ENCODE data around the gene FAF1.
"Not testable (repeated sequence)": the region's sequence is repeated elsewhere in the genome, so short reads cannot be mapped to it uniquely, and the experiment has no call there.

The FAF1 gene

GRCh38 chr1:50901872-50902271 lies 58.2 kb downstream of the FAF1 start:
- no peak for DNase-seq

GRCh38 chr1:50898773-50899172 lies 61.3 kb downstream of the FAF1 start:
- DNase-seq = no peak

DNA sequence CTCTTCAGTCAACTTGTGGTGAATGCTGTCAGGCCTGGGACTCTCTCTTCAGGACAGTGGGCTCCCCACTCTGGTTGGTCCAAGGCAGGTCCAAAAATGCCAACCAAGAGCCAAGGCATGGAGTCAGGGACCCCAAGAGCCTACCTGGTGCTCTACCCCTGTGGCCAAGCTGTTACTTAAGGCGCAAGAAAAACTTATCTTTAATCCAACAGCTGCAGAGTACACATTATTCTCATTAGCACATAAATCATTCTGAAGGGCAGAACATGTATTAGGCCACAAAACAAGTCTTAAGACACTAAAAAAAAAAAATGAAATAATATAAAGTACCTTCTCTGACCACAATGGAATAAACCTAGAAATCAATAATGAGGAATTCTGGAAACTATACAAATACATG lies 65.7 kb downstream of the FAF1 start:
- no peak for DNase-seq

GRCh38 chr1:50893466-50893865 lies 66.6 kb downstream of the FAF1 start:
- DNase-seq = no peak

DNA sequence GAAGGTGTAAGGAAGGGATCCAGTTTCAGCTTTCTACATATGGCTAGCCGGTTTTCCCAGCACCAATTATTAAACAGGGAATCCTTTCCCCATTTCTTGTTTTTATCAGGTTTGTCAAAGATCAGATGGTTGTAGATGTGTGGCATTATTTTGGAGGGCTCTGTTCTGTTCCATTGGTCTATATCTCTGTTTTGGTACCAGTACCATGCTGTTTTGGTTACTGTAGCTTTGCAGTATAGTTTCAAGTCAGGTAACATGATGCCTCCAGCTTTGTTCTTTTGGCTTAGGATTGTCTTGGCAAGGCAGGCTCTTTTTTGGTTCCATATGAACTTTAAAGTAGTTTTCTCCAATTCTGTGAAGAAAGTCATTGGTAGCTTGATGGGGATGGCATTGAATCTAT lies 72.5 kb downstream of the FAF1 start:
- not testable (repeated sequence) for DNase-seq

DNA sequence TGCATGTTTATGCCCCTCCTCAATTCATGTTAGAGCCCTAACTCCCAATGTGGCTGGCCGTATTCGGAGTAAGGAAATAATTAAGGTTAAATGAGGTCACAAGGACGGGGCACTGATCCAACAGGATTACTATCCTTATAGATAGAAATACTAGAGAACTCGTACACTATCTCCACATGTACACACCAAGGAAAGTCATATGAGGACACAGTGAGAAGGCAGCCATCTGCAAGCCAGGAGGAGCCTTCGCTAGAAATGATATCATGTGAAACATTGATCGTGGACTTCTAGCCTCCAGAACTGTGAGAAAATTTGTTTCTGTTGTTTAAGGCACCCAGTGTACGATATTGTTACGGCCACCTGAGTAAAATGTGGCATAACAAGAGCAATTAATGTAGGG lies 79.7 kb downstream of the FAF1 start:
- DNase-seq = no peak

DNA sequence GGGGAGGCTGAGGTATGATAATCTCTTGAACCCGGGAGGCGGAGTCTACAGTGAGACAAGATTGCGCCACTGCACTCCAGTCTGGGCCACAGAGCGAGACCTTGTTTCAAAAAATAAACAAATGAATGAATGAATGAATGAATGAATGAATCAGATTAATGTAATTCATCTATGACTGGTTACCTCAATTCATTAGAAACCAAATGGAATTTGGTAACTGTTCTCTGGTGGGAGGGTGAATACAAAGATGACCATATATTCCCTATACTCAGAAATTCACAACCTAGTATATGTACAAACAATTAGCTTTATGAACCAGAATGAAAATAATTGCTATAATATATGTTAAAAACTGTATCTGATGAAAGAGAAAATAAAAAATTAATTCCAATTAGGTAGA lies 80.9 kb downstream of the FAF1 start:
- no peak for DNase-seq

DNA sequence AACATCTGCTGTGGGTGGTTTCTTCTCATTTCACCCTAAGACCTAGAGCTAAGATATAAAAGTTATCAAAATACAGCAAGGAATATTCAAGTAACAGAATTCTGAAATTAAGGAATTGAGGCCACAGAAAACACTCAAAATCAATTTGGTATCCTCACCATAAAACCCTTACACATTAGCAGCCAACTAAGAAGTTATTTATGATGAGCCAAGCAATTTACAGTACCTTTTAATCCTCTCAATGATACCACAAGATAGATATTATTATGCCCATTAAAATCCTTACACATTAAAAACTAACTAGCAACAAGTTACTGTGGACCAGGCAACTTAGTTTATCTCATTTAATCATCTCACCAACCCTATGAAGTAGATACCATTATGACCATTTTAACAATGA lies 81.6 kb downstream of the FAF1 start:
- no peak for DNase-seq

DNA sequence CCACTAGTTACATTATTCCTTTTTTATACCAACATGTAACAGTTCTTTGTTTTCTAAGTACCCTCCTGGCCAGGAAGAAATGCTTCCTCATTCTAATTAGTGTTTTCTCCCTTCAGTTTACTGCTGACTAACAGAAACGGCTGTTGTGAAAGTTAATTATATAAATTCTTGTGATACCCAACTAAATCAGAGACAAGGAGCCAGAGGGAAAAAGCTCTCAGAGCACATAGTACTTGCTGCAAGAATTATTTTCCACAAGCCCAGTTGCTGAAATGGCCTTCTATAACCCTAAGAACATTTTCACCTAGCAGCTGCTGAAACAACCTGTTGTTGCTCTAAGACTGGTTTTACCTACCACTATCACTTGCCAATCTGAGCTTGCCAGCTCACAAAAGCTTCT lies 82.4 kb downstream of the FAF1 start:
- no peak for DNase-seq

GRCh38 chr1:50873458-50874187 lies 86.4 kb downstream of the FAF1 start:
- DNase-seq = peak; percentile 65 to 66

DNA sequence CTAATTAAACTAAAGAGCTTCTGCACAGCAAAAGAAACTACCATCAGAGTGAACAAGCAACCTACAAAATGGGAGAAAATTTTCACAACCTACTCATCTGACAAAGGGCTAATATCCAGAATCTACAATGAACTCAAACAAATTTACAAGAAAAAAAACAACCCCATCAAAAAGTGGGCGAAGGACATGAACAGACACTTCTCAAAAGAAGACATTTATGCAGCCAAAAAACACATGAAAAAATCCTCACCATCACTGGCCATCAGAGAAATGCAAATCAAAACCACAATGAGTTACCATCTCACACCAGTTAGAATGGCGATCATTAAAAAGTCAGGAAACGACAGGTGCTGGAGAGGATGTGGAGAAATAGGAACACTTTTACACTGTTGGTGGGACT lies 95.2 kb downstream of the FAF1 start:
- not testable (repeated sequence) for DNase-seq

DNA sequence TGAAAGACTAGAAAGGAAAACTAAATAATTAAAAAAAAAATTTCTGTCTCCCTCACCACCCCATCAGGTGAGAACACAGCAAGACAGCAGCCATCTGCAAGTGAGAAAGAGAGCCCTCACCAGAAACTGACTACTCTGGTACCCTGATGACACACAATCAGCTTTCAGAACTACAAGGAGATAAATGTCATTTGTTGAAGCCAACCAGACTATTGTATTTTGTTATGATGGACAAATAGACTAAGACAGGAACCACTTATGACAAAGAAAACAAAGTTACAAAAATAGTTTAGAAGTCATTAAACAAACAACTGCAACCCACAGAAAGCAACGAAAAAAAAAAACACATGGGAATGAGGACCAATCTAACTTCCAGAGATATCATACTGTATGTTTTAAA lies 98.3 kb downstream of the FAF1 start:
- DNase-seq = no peak

DNA sequence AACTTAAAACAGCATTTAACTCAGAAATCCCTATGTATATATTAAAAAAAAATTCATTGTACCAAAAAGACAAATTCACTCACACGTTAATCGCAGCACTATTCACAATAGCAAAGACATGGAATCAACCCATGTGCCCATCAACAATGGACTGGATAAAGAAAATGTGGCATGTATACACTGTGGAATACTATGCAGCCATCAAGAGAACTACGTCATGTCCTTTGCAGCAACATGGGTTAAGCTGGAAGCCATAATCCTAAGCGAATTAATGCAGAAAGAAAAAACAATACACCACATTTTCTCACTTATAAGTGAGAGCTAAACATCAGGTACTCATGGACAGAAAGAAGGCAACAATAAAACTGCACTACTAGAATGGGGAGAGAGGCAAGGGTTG lies 99.4 kb downstream of the FAF1 start:
- no peak for DNase-seq

DNA sequence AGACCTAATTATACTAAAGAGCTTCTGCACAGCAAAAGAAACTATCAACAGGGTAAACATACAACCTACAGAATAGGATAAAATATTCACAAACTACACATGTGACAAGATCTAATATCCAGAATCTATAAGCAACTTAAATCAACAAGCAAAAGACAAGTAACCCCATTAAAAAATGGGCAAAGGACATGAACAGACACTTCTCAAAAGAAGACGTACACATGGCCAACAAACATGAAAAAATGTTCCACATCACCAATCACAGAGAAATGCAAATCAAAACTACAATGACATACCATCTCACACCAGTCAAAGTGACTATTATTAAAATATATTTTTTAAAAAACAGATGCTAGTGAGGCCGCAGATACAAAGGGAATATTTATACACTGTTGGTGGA lies 99.8 kb downstream of the FAF1 start:
- no peak for DNase-seq

- no peak for DNase-seq
Measured at GRCh38 chr1:50859657-50860056, 100.4 kb downstream of the FAF1 start.

DNA sequence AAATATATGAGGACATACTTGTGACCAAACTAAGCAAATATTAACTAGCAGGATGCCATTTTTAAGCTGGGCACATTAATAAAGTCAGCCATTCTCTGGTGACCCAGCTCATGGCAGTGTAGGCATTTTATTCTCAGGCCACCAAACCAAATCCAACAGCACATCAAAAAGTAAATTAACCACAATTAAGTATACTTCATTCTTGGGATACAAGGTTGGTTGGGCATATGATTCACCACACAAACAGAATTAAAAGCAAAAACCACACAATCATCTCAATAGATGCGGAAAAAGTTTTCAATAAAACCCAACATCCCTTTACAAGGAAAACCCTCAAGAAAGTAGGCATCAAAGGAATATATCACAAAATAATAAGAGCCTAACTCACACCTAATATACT lies 101.3 kb downstream of the FAF1 start:
- no peak for DNase-seq

- DNase-seq = no peak
Measured at GRCh38 chr1:50857702-50858101, 102.4 kb downstream of the FAF1 start.

- no peak for DNase-seq
Measured at GRCh38 chr1:50853325-50853724, 106.7 kb downstream of the FAF1 start.

DNA sequence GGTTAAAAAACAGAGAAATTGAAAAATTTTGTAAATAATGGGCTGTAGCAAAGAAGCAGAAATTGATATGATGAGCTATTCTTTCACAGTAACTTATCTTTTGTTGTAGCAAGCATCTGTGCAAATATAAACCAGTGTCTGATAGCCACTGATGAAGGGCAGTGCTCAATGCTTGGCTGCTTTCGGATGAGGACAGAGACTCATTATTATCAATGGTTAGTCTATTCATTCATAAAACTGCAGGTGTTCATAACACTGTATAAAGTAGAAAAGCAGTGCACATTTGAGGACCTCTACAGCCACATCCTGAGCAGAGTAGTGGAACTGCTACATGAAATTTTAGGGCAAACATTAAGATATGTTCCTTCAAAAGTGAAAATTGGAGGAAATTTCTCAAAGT lies 107.2 kb downstream of the FAF1 start:
- no peak for DNase-seq

- DNase-seq = no peak
Measured at GRCh38 chr1:50851466-50851865, 108.6 kb downstream of the FAF1 start.

DNA sequence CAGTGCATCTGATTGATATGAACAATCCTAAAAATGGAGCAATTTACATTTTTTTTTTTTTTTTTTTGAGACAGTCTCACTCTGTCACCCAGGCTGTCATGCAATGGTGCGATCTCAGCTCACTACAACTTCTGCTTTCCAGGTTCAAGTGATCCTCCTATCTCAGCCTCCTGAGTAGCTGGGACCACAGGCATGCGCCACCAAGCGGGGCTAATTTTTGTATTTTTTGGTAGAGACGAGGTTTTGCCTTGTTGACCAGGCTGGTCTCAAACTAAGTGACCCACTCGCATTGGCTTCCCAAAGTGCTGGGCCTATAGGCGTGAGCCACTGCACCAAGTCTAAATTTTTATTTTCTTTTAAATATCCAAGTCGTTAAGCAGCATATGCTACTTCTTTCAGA lies 109.0 kb downstream of the FAF1 start:
- DNase-seq = no peak

DNA sequence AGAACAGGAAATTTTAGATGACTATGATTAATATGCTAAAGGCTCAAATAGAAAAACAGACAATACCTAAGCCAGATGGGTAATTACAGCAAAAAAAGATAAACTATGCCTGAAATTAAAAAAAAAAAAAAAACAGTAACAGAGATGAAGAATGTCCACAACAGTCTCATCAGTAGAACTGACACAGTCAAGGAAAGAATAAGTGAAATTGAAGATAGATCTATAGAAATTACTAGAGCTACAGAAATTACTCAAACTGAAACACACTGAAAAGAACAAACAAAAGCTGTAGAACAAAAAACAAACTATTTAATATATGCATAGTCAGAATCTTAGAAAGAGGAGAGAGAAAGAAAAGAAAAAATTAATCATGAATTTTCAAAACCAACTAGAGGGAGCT lies 112.8 kb downstream of the FAF1 start:
- no peak for DNase-seq

- no peak for DNase-seq
Measured at GRCh38 chr1:50846224-50846839, 113.7 kb downstream of the FAF1 start.

DNA sequence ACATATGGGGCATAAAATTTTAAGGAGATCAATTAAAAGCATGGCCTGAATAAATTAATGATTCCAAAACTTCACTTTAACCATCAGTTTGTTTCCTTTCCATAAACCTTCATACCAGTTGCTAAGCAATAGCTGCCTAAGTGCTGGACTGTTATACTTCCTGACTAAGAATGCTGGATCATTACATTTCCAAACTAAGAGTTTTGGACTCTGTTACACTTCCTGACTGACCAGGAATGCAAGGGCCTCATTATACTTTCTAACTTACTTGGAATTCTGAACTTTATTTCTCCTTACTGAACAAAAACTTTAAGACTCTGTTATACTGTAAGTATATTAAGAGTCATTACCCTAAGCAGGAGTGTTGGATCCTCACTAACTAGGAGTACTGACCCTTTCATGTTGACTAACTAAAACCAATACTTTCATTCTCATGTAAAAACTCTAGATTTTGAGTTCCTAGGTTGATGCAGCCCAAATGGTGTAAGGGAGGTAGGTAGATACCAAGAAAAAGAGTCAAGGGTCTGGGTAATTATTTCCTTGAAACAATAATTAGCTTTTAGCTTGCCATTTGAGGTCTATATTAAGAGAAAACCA lies 118.2 kb downstream of the FAF1 start:
- no peak for DNase-seq

DNA sequence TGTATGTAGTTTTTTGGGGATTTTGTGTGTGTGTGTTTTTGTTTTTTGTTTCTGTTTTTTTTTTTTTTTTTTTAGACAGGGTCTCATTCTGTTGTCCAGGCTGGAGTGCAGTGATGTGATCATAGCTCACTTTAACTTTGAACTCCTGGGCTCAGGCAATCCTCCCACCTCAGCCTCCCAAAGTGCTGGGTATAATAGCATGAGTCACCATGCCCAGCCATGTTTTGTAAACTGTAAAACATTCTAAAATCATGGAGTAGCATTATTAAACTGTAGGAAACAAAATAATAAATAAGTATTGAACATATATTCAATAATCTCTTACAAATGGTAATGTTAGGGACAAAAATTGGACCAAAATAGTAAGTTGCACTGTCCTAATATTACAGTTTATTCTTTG lies 124.0 kb downstream of the FAF1 start:
- DNase-seq = no peak

Data from CD4-positive, alpha-beta T cell treated with Interleukin-1 beta for 1 hour (primary cell).